ENCODE results near the gene CRYBG2. TPM values are rescaled to one million over a fixed set of nuclear protein-coding genes. Genes with fewer than 3 reads are reported as not detected.

Gene CRYBG2
- total and polyA plus RNA-seq, 2 of the 13 experiments (the other 11 are each of a cell fraction or from before 2014, with no cell fraction given) = 1.3 to 2.9 TPM

GRCh38 chr1:26279456-26280332, 74.2 kb downstream of the CRYBG2 start, which contains the start of gene SH3BGRL3 (continued):
- TF ChIP-seq ZUFSP (CRISPR knock-in tag; IDR thresholded peaks at IDR 0.05; ENCODE audit: borderline replicate concordance) (no peak), TERF1 (CRISPR knock-in tag; IDR thresholded peaks at IDR 0.05) (no peak), ZNF839 (CRISPR knock-in tag; IDR thresholded peaks at IDR 0.05; ENCODE audit: borderline replicate concordance) (no peak), ARID4A (CRISPR knock-in tag; IDR thresholded peaks at IDR 0.05; ENCODE audit: borderline replicate concordance) (peak; percentile 78; the same call in 1 of the 2 replicates), ARNT (IDR thresholded peaks at IDR 0.05) (no peak), SAFB2 (CRISPR knock-in tag; IDR thresholded peaks at IDR 0.05; ENCODE audit: borderline replicate concordance, low read depth) (no peak), ZNF773 (CRISPR knock-in tag; IDR thresholded peaks at IDR 0.05; ENCODE audit: borderline replicate concordance) (no peak), ZNF7 (CRISPR knock-in tag; IDR thresholded peaks at IDR 0.05) (no peak), TEAD2 (CRISPR knock-in tag; IDR thresholded peaks at IDR 0.05) (no peak), ESRRA (CRISPR knock-in tag; IDR thresholded peaks at IDR 0.05; ENCODE audit: low read depth) (no peak), ZNF780A (CRISPR knock-in tag; IDR thresholded peaks at IDR 0.05) (no peak), POLR2AphosphoS5 (IDR thresholded peaks at IDR 0.05; ENCODE audit: low read depth, low read length) (peak; percentile 37; the same call in 1 of the 2 replicates), ZNF3 (CRISPR knock-in tag; IDR thresholded peaks at IDR 0.05) (no peak), KMT2A (CRISPR knock-in tag; IDR thresholded peaks at IDR 0.05) (0 out of 2 replicates have a peak, but pooled peaks have one; percentile 28), ZBTB38 (CRISPR knock-in tag; IDR thresholded peaks at IDR 0.05) (no peak; the same call in none of the 2 replicates), ZNF746 (CRISPR knock-in tag; IDR thresholded peaks at IDR 0.05) (peak; percentile 57), SP2 (CRISPR knock-in tag; IDR thresholded peaks at IDR 0.05) (peak; percentile 66), ZMAT3 (CRISPR knock-in tag; conservative IDR thresholded peaks at IDR 0.05) (no peak; the same call in 1 of the 2 replicates), ZNF34 (CRISPR knock-in tag; IDR thresholded peaks at IDR 0.05; ENCODE audit: borderline replicate concordance) (peak; percentile 70; the same call in 1 of the 2 replicates)
- TF ChIP-seq, protein P1, sequence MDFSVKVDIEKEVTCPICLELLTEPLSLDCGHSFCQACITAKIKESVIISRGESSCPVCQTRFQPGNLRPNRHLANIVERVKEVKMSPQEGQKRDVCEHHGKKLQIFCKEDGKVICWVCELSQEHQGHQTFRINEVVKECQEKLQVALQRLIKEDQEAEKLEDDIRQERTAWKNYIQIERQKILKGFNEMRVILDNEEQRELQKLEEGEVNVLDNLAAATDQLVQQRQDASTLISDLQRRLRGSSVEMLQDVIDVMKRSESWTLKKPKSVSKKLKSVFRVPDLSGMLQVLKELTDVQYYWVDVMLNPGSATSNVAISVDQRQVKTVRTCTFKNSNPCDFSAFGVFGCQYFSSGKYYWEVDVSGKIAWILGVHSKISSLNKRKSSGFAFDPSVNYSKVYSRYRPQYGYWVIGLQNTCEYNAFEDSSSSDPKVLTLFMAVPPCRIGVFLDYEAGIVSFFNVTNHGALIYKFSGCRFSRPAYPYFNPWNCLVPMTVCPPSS (IDR thresholded peaks at IDR 0.05) = no peak
- TF ChIP-seq, protein P2, sequence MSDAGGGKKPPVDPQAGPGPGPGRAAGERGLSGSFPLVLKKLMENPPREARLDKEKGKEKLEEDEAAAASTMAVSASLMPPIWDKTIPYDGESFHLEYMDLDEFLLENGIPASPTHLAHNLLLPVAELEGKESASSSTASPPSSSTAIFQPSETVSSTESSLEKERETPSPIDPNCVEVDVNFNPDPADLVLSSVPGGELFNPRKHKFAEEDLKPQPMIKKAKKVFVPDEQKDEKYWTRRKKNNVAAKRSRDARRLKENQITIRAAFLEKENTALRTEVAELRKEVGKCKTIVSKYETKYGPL (CRISPR knock-in tag; IDR thresholded peaks at IDR 0.05) = no peak
